Spleen (tissue), 11 donors: ENCODE results near the gene GJB5. TPM values are rescaled to one million over a fixed set of nuclear protein-coding genes. Genes with fewer than 3 reads are reported as not detected.
A peak's percentile ranks its signal among the peaks of the same experiment; 100 is the strongest.

Source experiments
- DNase-seq: peaks from one replicate; pipeline ENCODE4 v3.0.0-alpha.2; 2020
- H3K27ac ChIP-seq, 8 donors: fragments of 200-600 bp; sonication (generic) in 7 of 8; 1 replicate in 4 of 8; 2 replicates in 4 of 8; pipeline versions ENCODE4 v1.5.0 to v1.8.0; 2016 to 2021; ENCODE audit warnings: inconsistent platforms in 4 of 8, mild to moderate bottlenecking in 4 of 8, moderate library complexity in 1 of 8
- H3K27me3 ChIP-seq, 7 donors: fragments of 200-600 bp; sonication (generic) in 6 of 7; replicated peaks in 1 of 7; 1 replicate in 4 of 7; 2 replicates in 3 of 7; pipeline versions ENCODE4 v1.5.0 to v1.8.0; 2016 to 2021; ENCODE audit warnings: inconsistent platforms in 3 of 7, mild to moderate bottlenecking in 1 of 7
- H3K36me3 ChIP-seq, 6 donors: fragments of 200-600 bp; sonication (generic) in 5 of 6; 1 replicate in 4 of 6; 2 replicates in 2 of 6; pipeline versions ENCODE4 v1.5.0 to v1.8.0; 2016 to 2021; ENCODE audit warnings: inconsistent platforms in 2 of 6
- H3K4me1 ChIP-seq, 6 donors: fragments of 200-600 bp; sonication (generic) in 5 of 6; 1 replicate in 3 of 6; 2 replicates in 3 of 6; pipeline versions ENCODE4 v1.5.0 to v1.8.0; 2016 to 2021; ENCODE audit warnings: inconsistent platforms in 3 of 6
- H3K4me3 ChIP-seq, 8 donors: fragments of 200-600 bp; sonication (generic) in 7 of 8; 1 replicate in 4 of 8; 2 replicates in 4 of 8; pipeline versions ENCODE4 v1.5.0 to v1.8.0; 2016 to 2021; ENCODE audit warnings: inconsistent platforms in 4 of 8, mild to moderate bottlenecking in 4 of 8, moderate library complexity in 2 of 8
- H3K9me3 ChIP-seq, 8 donors: fragments of 200-600 bp; sonication (generic) in 7 of 8; 1 replicate in 4 of 8; 2 replicates in 4 of 8; pipeline versions ENCODE4 v1.5.0 to v1.8.0; 2016 to 2021; ENCODE audit warnings: inconsistent platforms in 4 of 8
- CTCF ChIP-seq, 11 experiments: fragments of 200-600 bp in 7 of 11; fragments of 450-650 bp in 4 of 11; sonication (generic) in 4 of 11; IDR thresholded peaks in 8 of 11; conservative IDR thresholded peaks in 3 of 11; 1 replicate in 7 of 11; 2 replicates in 4 of 11; pipeline versions ENCODE4 v1.4.0 to v1.8.0; 2016 to 2021; ENCODE audit warnings: antibody characterized with exemption in 11 of 11, inconsistent platforms in 4 of 11, mild to moderate bottlenecking in 1 of 11
- POLR2A ChIP-seq, 3 donors: fragments of 450-650 bp; IDR thresholded peaks; one replicate each; pipeline ENCODE4 v1.5.1; 2017; ENCODE audit warnings: antibody characterized with exemption in 3 of 3, mild to moderate bottlenecking in 1 of 3
- POLR2AphosphoS5 ChIP-seq, 3 donors: sonication (generic); formaldehyde crosslinking; IDR thresholded peaks; one replicate each; pipeline ENCODE4 v1.5.1; 2017; ENCODE audit warnings: antibody characterized with exemption in 3 of 3
- WGBS, 5 donors: extraction: QIAGEN DNeasy Blood & Tissue Kit in 3 of 5; methylation state at CpG; one replicate each; pipeline versions ENCODE4 v1.1.5 to v1.1.7; 2013 to 2018; 5-methylcytosine and 5-hydroxymethylcytosine counted together
- intact Hi-C: fragments of 100-400 bp; cut with DNase I; formaldehyde crosslinking; loops from one replicate; pipeline ENCODE4 v1.15.0; 2023; ENCODE audit warnings: low total_unique reads
- polyA plus RNA-seq, 3 donors: library from polyadenylated mRNA; stranded (reverse); fragments of 200-250 nt; gene quantifications; one replicate each; pipeline ENCODE4 v1.2.1, GENCODE V29; 2013
- total RNA-seq, 7 donors: library from RNA; depleted of rRNA in 3 of 7; stranded (reverse); fragments of >200 nt in 3 of 7; fragmentation: NEBNext Ultra II Directional in 4 of 7; extraction: Animal tissue kit (Norgen Biotek cat#: 25700) in 4 of 7; gene quantifications; one replicate each; pipeline versions ENCODE4 v1.1.0 to v1.2.1, GENCODE V29; 2016 to 2021
- donor health status: healthy with polysubstance abuse.
- donor health status: DM: no; HTN: no; CAD: no; lungs with moderate emphysema.
- donor health status: DM: no; HTN: no; CAD: no.
- donor health status: Bipolar disorder and iron deficiency.
- donor health status: healthy.
- donor health status: DM: no; HTN: no; CAD: no.
- donor health status: DM: yes; HTN: yes; CAD: no.

Gene GJB5
- total and polyA plus RNA-seq, 10 donors = 0.06 TPM; not detected in 9

GRCh38 chr1:34795916-34796315 lies 41.1 kb downstream of the GJB5 start:
- no peak overlapping the region for H3K27ac ChIP-seq
- TF ChIP-seq POLR2AphosphoS5 (IDR thresholded peaks at IDR 0.05) (no peak), CTCF (IDR thresholded peaks at IDR 0.05 in 8 of 11, conservative IDR thresholded peaks at IDR 0.05 in 3 of 11) (no peak), POLR2A (IDR thresholded peaks at IDR 0.05) (no peak)
- peaks cover 0 to 20% (median 13%) of the 10 kb centered on the region in 6 donors for H3K4me1 ChIP-seq
- intact Hi-C loops = no loop called here
- H3K36me3 ChIP-seq = no peaks in the 10 kb centered on the region
- no peaks in the 10 kb centered on the region for H3K9me3 ChIP-seq
- no peak for DNase-seq
- H3K4me3 ChIP-seq = peak overlapping the region in 5 of 8 donors; percentile 14 to 60 (median 28)
- 80 to 91% (median 85%) methylated on average over 6 of the region's 6 CpGs for WGBS, 5 donors
- peaks cover 0 to 36% (median 18%) of the 10 kb centered on the region in 7 donors for H3K27me3 ChIP-seq

- peak overlapping the region in 3 of 8 donors; percentile 28 to 60 (median 34) for H3K4me3 ChIP-seq
- H3K27me3 ChIP-seq = peaks cover 0 to 25% (median 13%) of the 10 kb centered on the region in 7 donors
- H3K36me3 ChIP-seq = no peaks in the 10 kb centered on the region
- DNase-seq = no peak
- no peaks in the 10 kb centered on the region for H3K9me3 ChIP-seq
- intact Hi-C loops = no loop called here
- no peak overlapping the region for H3K27ac ChIP-seq
- H3K4me1 ChIP-seq = peaks cover 0 to 17% (median 11%) of the 10 kb centered on the region in 6 donors
- TF ChIP-seq CTCF (IDR thresholded peaks at IDR 0.05 in 8 of 11, conservative IDR thresholded peaks at IDR 0.05 in 3 of 11) (no peak), POLR2A (IDR thresholded peaks at IDR 0.05) (no peak), POLR2AphosphoS5 (IDR thresholded peaks at IDR 0.05) (no peak)
- whole genome bisulfite sequencing, 5 donors = 73 to 88% (median 83%) methylated on average over 6 of the region's 6 CpGs
Measured at GRCh38 chr1:34796990-34797389, 42.1 kb downstream of the GJB5 start.

- no peak for DNase-seq
- no peak overlapping the region for H3K27ac ChIP-seq
- WGBS, 5 donors = 60 to 95% (median 80%) methylated on average over 6 of the region's 6 CpGs
- peaks cover 0 to 3% (median 0%) of the 10 kb centered on the region in 6 donors for H3K36me3 ChIP-seq
- TF ChIP-seq POLR2A (IDR thresholded peaks at IDR 0.05) (no peak), CTCF (IDR thresholded peaks at IDR 0.05 in 8 of 11, conservative IDR thresholded peaks at IDR 0.05 in 3 of 11) (no peak), POLR2AphosphoS5 (IDR thresholded peaks at IDR 0.05) (no peak)
- H3K27me3 ChIP-seq = no peaks in the 10 kb centered on the region
- H3K4me1 ChIP-seq = no peaks in the 10 kb centered on the region
- H3K4me3 ChIP-seq = no peak overlapping the region
- intact Hi-C loops = no loop called here
- H3K9me3 ChIP-seq = peaks cover 0 to 15% (median 8%) of the 10 kb centered on the region in 8 donors
Measured at GRCh38 chr1:34800214-34800613, 45.4 kb downstream of the GJB5 start.

GRCh38 chr1:34803770-34804169 lies 48.9 kb downstream of the GJB5 start:
- Histone ChIP-seq H3K27me3 (no peaks in the 10 kb centered on the region), H3K4me1 (no peaks in the 10 kb centered on the region), H3K27ac (no peak overlapping the region), H3K9me3 (peaks cover 0 to 15% (median 8%) of the 10 kb centered on the region in 8 donors), H3K36me3 (peaks cover 0 to 3% (median 0%) of the 10 kb centered on the region in 6 donors), H3K4me3 (no peak overlapping the region)
- WGBS, 5 donors = 92 to 99% (median 96%) methylated on average over 3 of the region's 3 CpGs
- intact Hi-C loops = no loop called here
- no peak for DNase-seq
- TF ChIP-seq POLR2AphosphoS5 (IDR thresholded peaks at IDR 0.05) = no peak
- TF ChIP-seq CTCF (IDR thresholded peaks at IDR 0.05 in 8 of 11, conservative IDR thresholded peaks at IDR 0.05 in 3 of 11) = no peak
- TF ChIP-seq POLR2A (IDR thresholded peaks at IDR 0.05) = no peak
